IMR-90 (cell line): ENCODE results near the gene PKD1L1. TPM values are rescaled to one million over a fixed set of nuclear protein-coding genes. Genes with fewer than 3 reads are reported as not detected.
A peak's percentile ranks its signal among the peaks of the same experiment; 100 is the strongest.

ENCODE experiments used
- ATAC-seq: fragments of 200-7000 bp; cut with Tn5 transposase; 2 replicates; pipeline ENCODE4 v1.9.1; 2020; ENCODE audit warnings: low read depth, mild to moderate bottlenecking, moderate library complexity
- BruUV-seq: library from RNA; stranded (reverse); fragments of 400-500 nt; replicated peaks from 2 replicates; lab custom pipeline; 2021; lab: Mats Ljungman, UMichigan
- CTCF ChIA-PET: fragments of 300-600 bp; formaldehyde crosslinking; extraction: SDS; loops from one replicate; lab custom pipeline; 2021; ENCODE audit warnings: antibody characterized with exemption; lab: Yijun Ruan, JAX
- POLR2A ChIA-PET: fragments of 300-600 bp; sonication (Branson Sonifier 250); formaldehyde crosslinking; loops from one replicate; lab custom pipeline; 2022; ENCODE audit warnings: antibody characterized with exemption; ENCODE audit not compliant: unreplicated experiment; lab: Charles Lee
- DNase-seq: peaks from one replicate; pipeline ENCODE4 v3.0.0; 2013
- H2AFZ ChIP-seq: replicated peaks from 2 replicates; pipeline ENCODE3; 2013; ENCODE audit warnings: low read length, mild to moderate bottlenecking; ENCODE audit not compliant: poor library complexity
- H2AK5ac ChIP-seq: 2 replicates; pipeline ENCODE4 v1.6.1; 2013; ENCODE audit warnings: low read depth, low read length, inconsistent platforms
- H2AK9ac ChIP-seq: replicated peaks from 2 replicates; pipeline ENCODE3; 2013; ENCODE audit warnings: mild to moderate bottlenecking, low read depth, low read length, moderate library complexity; ENCODE audit not compliant: poor library complexity
- H2BK120ac ChIP-seq: 2 replicates; pipeline ENCODE4 v1.6.1; 2013; ENCODE audit warnings: low read depth, low read length, inconsistent platforms
- H2BK15ac ChIP-seq: 3 replicates; pipeline ENCODE4 v1.6.1; 2013; ENCODE audit warnings: low read depth, low read length, inconsistent platforms
- H2BK20ac ChIP-seq: 2 replicates; pipeline ENCODE4 v1.6.1; 2013; ENCODE audit warnings: low read depth, mild to moderate bottlenecking, inconsistent platforms, low read length, moderate library complexity
- H2BK5ac ChIP-seq: 2 replicates; pipeline ENCODE4 v1.6.1; 2013; ENCODE audit warnings: mild to moderate bottlenecking, low read depth, low read length, inconsistent platforms; ENCODE audit not compliant: poor library complexity, severe bottlenecking
- H3K14ac ChIP-seq: replicated peaks from 2 replicates; pipeline ENCODE4 v1.6.1; 2013; ENCODE audit warnings: low read depth, low read length, inconsistent platforms
- H3K18ac ChIP-seq: 2 replicates; pipeline ENCODE4 v1.6.1; 2013; ENCODE audit warnings: low read depth, low read length, control low read depth
- H3K23ac ChIP-seq: 2 replicates; pipeline ENCODE4 v1.6.1; 2013; ENCODE audit warnings: low read depth, low read length, inconsistent platforms
- H3K27ac ChIP-seq: 2 replicates; pipeline ENCODE4 v1.5.1; 2013; ENCODE audit warnings: mild to moderate bottlenecking, control low read depth, low read length; ENCODE audit not compliant: insufficient read depth
- H3K27me3 ChIP-seq: 2 replicates; pipeline ENCODE4 v1.6.1; 2013; ENCODE audit warnings: low read length; ENCODE audit not compliant: control insufficient read depth, insufficient read depth
- H3K36me3 ChIP-seq: 2 replicates; pipeline ENCODE4 v1.6.1; 2013; ENCODE audit warnings: low read length, mixed read lengths; ENCODE audit not compliant: control insufficient read depth, insufficient read depth
- H3K4ac ChIP-seq: 2 replicates; pipeline ENCODE4 v1.6.1; 2013; ENCODE audit warnings: low read depth, low read length, inconsistent platforms
- H3K4me1 ChIP-seq: 2 replicates; pipeline ENCODE4 v1.6.1; 2013; ENCODE audit warnings: low read length, mixed read lengths; ENCODE audit not compliant: control insufficient read depth, insufficient read depth
- H3K4me2 ChIP-seq: 2 replicates; pipeline ENCODE4 v1.6.1; 2013; ENCODE audit warnings: low read depth, mild to moderate bottlenecking, control low read depth, low read length, moderate library complexity
- H3K4me3 ChIP-seq: 2 replicates; pipeline ENCODE4 v1.5.1; 2013; ENCODE audit warnings: low read depth, mild to moderate bottlenecking, control low read depth, low read length, moderate library complexity; ENCODE audit not compliant: insufficient read depth
- H3K56ac ChIP-seq: 2 replicates; pipeline ENCODE4 v1.6.1; 2013; ENCODE audit warnings: low read length, inconsistent platforms; ENCODE audit not compliant: insufficient read depth; ENCODE audit errors: extremely low read depth
- H3K79me1 ChIP-seq, 2 experiments: 2 replicates each; pipeline ENCODE4 v1.6.1; 2013; ENCODE audit warnings: low read length in 2 of 2, inconsistent platforms in 1 of 2, low read depth in 1 of 2
- H3K9ac ChIP-seq: 2 replicates; pipeline ENCODE4 v1.6.1; 2013; ENCODE audit warnings: low read depth, low read length, control low read depth
- H3K9me1 ChIP-seq: 2 replicates; pipeline ENCODE4 v1.6.1; 2013; ENCODE audit warnings: low read length, inconsistent platforms; ENCODE audit not compliant: insufficient read depth
- H3K9me3 ChIP-seq: 2 replicates; pipeline ENCODE4 v1.6.1; 2013; ENCODE audit warnings: low read length; ENCODE audit not compliant: control insufficient read depth, insufficient read depth
- H4K20me1 ChIP-seq: 2 replicates; pipeline ENCODE4 v1.6.1; 2013; ENCODE audit warnings: low read length, inconsistent platforms; ENCODE audit not compliant: insufficient read depth
- H4K5ac ChIP-seq: 2 replicates; pipeline ENCODE4 v1.6.1; 2013; ENCODE audit warnings: mild to moderate bottlenecking, low read depth, low read length, control low read depth
- H4K8ac ChIP-seq, 2 experiments: 2 replicates each; pipeline ENCODE4 v1.6.1; 2013; ENCODE audit warnings: low read depth in 2 of 2, low read length in 2 of 2, control low read depth in 1 of 2, inconsistent platforms in 1 of 2
- H4K91ac ChIP-seq: 2 replicates; pipeline ENCODE4 v1.6.1; 2013; ENCODE audit warnings: low read depth, low read length, inconsistent platforms; ENCODE audit not compliant: insufficient read depth
- CHD1 ChIP-seq: IDR thresholded peaks from 2 replicates; pipeline ENCODE4 v1.6.1; 2012; ENCODE audit warnings: low read depth, low read length, improper control_type of control experiment
- FOS ChIP-seq: fragments of 150-350 bp; IDR thresholded peaks from 2 replicates; pipeline ENCODE4 v1.6.1; 2016; ENCODE audit warnings: low read depth, low read length
- MAZ ChIP-seq: IDR thresholded peaks from 2 replicates; pipeline ENCODE4 v1.6.1; 2012; ENCODE audit warnings: low read depth, mild to moderate bottlenecking, low read length, improper control_type of control experiment, moderate library complexity, borderline replicate concordance
- MXI1 ChIP-seq: IDR thresholded peaks from 2 replicates; pipeline ENCODE4 v1.6.1; 2012; ENCODE audit warnings: low read depth, mild to moderate bottlenecking, low read length, moderate library complexity, borderline replicate concordance
- NFE2L2 ChIP-seq: fragments of 150-350 bp; IDR thresholded peaks from 2 replicates; pipeline ENCODE4 v1.6.1; 2016; ENCODE audit warnings: low read depth, mild to moderate bottlenecking, low read length
- RAD21 ChIP-seq: IDR thresholded peaks from 2 replicates; pipeline ENCODE4 v1.6.1; 2012; ENCODE audit warnings: low read length, improper control_type of control experiment
- RCOR1 ChIP-seq: IDR thresholded peaks from 2 replicates; pipeline ENCODE4 v1.6.1; 2012; ENCODE audit warnings: mild to moderate bottlenecking, low read length, improper control_type of control experiment; ENCODE audit not compliant: insufficient replicate concordance
- SMC3 ChIP-seq: fragments of 150-350 bp; IDR thresholded peaks from 2 replicates; pipeline ENCODE4 v1.6.1; 2016; ENCODE audit warnings: low read depth, mild to moderate bottlenecking, antibody characterized with exemption, low read length, moderate library complexity
- WGBS, 2 experiments: methylation state at CpG; one replicate each; pipeline versions ENCODE4 v1.1.5 to v1.1.7; 2013; ENCODE audit warnings: missing lambda C conversion rate in 2 of 2; ENCODE audit not compliant: insufficient read length in 1 of 2; ENCODE audit errors: extremely low coverage in 2 of 2; 5-methylcytosine and 5-hydroxymethylcytosine counted together
- dilution Hi-C: fragments of 300-500 bp; cut with HindIII; formaldehyde crosslinking; loops from one replicate; pipeline ENCODE4 v1.14.3; 2018; ENCODE audit warnings: low sequenced_read_pairs; ENCODE audit not compliant: unreplicated experiment
- in situ Hi-C: fragments of 300-500 bp; cut with MboI; formaldehyde crosslinking; loops from 3 replicates; pipeline ENCODE4 v1.14.3; 2019; ENCODE audit warnings: low sequenced_read_pairs, inconsistent platforms, mixed read lengths
- intact Hi-C: fragments of 100-400 bp; cut with micrococcal nuclease; formaldehyde crosslinking; loops from 2 replicates; pipeline ENCODE4 v1.10.0; 2022
- polyA plus RNA-seq, 3 experiments: library from polyadenylated mRNA; depleted of rRNA; stranded (reverse); fragments of >200 nt; gene quantifications; 2 replicates each; pipeline ENCODE4 v1.2.3, GENCODE V29; 2012; ENCODE audit warnings: low replicate concordance in 1 of 3
- total RNA-seq: library from RNA; depleted of rRNA; stranded (reverse); fragments of >200 nt; gene quantifications from 2 replicates; pipeline ENCODE4 v1.2.3, GENCODE V29; 2012
- TF ChIP-seq, protein P1 (sequence below): fragments of 150-350 bp; IDR thresholded peaks from 2 replicates; pipeline ENCODE4 v1.6.1; 2016; ENCODE audit warnings: low read depth, mild to moderate bottlenecking, low read length, moderate library complexity, borderline replicate concordance
- TF ChIP-seq, protein P2 (sequence below): conservative IDR thresholded peaks from 2 replicates; pipeline ENCODE4 v1.5.1; 2012; ENCODE audit warnings: mild to moderate bottlenecking, low read depth, low read length, improper control_type of control experiment
- TF ChIP-seq, protein P3 (sequence below): fragments of 150-350 bp; IDR thresholded peaks from 2 replicates; pipeline ENCODE4 v1.6.1; 2017; ENCODE audit warnings: mild to moderate bottlenecking, antibody characterized with exemption, low read length, low read depth

The PKD1L1 gene
- total and polyA plus RNA-seq, 2 of the 4 experiments (the other 2 are of a cell fraction): under 0.01 to 0.15 TPM

DNA sequence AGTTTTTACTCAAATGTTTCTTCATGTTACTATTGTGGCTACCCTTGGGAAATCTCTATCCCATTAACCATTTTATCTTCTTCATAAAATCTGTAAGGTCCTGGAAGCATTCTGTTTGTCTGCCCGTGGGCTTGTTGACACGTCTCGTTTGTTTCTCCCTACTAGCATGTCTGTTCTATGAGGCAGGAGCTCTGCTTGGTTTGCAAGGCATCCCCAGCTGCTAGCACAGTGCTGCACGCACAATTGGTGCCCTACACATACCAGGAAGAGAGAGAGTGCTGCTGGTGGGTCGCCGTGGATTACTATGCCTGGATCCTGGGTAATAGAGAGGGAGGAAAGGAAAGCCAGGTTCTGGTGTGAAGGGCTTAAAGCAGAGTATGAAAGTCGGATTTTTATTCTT lies 200.2 kb downstream of the PKD1L1 start:
- no peak for ATAC-seq
- no peak overlapping the region for H3K9ac ChIP-seq
- 71% methylated on average over 3 of the region's 7 CpGs; no CpG with 5 or more reads in 1 of the 2 experiments for WGBS, 2 experiments
- dilution Hi-C loops (no loop called here), in situ Hi-C loops (no loop called here), intact Hi-C loops (no loop called here)
- H3K4me1 ChIP-seq: peaks cover 5% of the 10 kb centered on the region
- H2BK120ac ChIP-seq: no peak overlapping the region
- H4K5ac ChIP-seq: no peak overlapping the region
- DNase-seq: no peak
- BruUV-seq: no TSS peak
- H2AK9ac ChIP-seq: no peak overlapping the region
- ChIA-PET POLR2A (no interaction called here), CTCF (no interaction called here)
- peak overlapping the region; percentile 53; the same call in 1 of the 2 replicates for H2AK5ac ChIP-seq
- H2AFZ ChIP-seq: no peak overlapping the region
- H3K27me3 ChIP-seq: no peaks in the 10 kb centered on the region; the same call in 1 of the 2 replicates
- H3K18ac ChIP-seq: no peak overlapping the region
- no peak overlapping the region for H3K23ac ChIP-seq
- H4K8ac ChIP-seq: no peak overlapping the region
- no peak overlapping the region for H3K56ac ChIP-seq
- H3K4me2 ChIP-seq: no peak overlapping the region
- H2BK5ac ChIP-seq: no peak overlapping the region
- no peaks in the 10 kb centered on the region for H3K79me1 ChIP-seq
- TF ChIP-seq, protein P1, sequence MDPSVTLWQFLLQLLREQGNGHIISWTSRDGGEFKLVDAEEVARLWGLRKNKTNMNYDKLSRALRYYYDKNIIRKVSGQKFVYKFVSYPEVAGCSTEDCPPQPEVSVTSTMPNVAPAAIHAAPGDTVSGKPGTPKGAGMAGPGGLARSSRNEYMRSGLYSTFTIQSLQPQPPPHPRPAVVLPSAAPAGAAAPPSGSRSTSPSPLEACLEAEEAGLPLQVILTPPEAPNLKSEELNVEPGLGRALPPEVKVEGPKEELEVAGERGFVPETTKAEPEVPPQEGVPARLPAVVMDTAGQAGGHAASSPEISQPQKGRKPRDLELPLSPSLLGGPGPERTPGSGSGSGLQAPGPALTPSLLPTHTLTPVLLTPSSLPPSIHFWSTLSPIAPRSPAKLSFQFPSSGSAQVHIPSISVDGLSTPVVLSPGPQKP: no peak
- TF ChIP-seq, protein P2, sequence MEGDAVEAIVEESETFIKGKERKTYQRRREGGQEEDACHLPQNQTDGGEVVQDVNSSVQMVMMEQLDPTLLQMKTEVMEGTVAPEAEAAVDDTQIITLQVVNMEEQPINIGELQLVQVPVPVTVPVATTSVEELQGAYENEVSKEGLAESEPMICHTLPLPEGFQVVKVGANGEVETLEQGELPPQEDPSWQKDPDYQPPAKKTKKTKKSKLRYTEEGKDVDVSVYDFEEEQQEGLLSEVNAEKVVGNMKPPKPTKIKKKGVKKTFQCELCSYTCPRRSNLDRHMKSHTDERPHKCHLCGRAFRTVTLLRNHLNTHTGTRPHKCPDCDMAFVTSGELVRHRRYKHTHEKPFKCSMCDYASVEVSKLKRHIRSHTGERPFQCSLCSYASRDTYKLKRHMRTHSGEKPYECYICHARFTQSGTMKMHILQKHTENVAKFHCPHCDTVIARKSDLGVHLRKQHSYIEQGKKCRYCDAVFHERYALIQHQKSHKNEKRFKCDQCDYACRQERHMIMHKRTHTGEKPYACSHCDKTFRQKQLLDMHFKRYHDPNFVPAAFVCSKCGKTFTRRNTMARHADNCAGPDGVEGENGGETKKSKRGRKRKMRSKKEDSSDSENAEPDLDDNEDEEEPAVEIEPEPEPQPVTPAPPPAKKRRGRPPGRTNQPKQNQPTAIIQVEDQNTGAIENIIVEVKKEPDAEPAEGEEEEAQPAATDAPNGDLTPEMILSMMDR: no peak
- TF ChIP-seq, protein P3, sequence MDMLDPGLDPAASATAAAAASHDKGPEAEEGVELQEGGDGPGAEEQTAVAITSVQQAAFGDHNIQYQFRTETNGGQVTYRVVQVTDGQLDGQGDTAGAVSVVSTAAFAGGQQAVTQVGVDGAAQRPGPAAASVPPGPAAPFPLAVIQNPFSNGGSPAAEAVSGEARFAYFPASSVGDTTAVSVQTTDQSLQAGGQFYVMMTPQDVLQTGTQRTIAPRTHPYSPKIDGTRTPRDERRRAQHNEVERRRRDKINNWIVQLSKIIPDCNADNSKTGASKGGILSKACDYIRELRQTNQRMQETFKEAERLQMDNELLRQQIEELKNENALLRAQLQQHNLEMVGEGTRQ: no peak
- TF ChIP-seq MXI1 (no peak), NFE2L2 (no peak), CHD1 (no peak), MAZ (no peak), SMC3 (no peak), FOS (no peak), RCOR1 (no peak), RAD21 (no peak)
- H2BK15ac ChIP-seq: 0 out of 3 replicates have a peak overlapping the region, but pooled peaks have one; percentile 40
- no peak overlapping the region for H3K14ac ChIP-seq
- no peak overlapping the region for H3K27ac ChIP-seq
- H3K9me1 ChIP-seq: peaks cover 3% of the 10 kb centered on the region; the same call in 1 of the 2 replicates
- H3K36me3 ChIP-seq: no peaks in the 10 kb centered on the region
- no peak overlapping the region for H3K4me3 ChIP-seq
- H3K4ac ChIP-seq: no peak overlapping the region
- H4K20me1 ChIP-seq: no peaks in the 10 kb centered on the region
- no peak overlapping the region; the same call in 1 of the 2 replicates for H4K91ac ChIP-seq
- H2BK20ac ChIP-seq: no peak overlapping the region
- no peaks in the 10 kb centered on the region for H3K9me3 ChIP-seq
